Measurements from ENCODE around the gene FIBP. TPM values are rescaled to one million over a fixed set of nuclear protein-coding genes. Genes with fewer than 3 reads are reported as not detected.
A peak's percentile ranks its signal among the peaks of the same experiment; 100 is the strongest.

Gene FIBP
- total RNA-seq, 1 donor from 2014 or later: 77.8 TPM

DNA sequence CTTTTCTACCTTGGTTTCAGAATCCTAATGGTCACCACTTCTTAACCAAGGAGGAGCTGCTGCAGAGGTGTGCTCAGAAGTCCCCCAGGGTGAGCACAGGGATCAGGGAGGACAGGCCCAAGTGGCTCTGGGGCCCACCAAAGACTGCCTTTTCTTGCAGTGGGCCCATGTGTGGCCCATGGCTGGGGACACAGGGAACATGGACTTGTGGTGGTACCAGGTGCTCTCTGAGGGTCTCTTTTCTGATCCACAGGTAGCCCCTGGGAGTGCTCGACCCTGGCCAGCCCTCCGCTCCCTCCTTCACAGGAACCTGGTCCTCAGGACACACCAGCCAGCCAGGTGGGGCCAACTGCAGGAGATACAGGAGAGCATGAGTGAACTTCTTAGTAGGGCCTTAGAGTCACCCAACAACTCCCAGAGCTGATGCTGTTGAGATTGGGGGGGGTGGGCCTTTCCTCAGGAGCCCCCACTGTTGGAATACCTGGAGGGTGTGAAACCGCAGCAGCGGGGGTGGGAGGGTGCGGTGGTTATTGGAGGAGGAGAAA, 26.0 kb downstream of the FIBP start:
- Mint-ChIP-seq H3K27me3 (no peaks in the 10 kb centered on the region), H3K27ac (peak overlapping the region; percentile 42), H3K4me1 (ENCODE audit: low read depth) (peaks cover 16% of the 10 kb centered on the region), H3K4me3 (ENCODE audit: low read depth) (no peak overlapping the region), H3K36me3 (ENCODE audit: insufficient read depth) (peaks cover 10% of the 10 kb centered on the region), H3K9me3 (ENCODE audit: low read depth) (no peaks in the 10 kb centered on the region)
- TF ChIP-seq CTCF (IDR thresholded peaks at IDR 0.05; ENCODE audit: unreplicated experiment): no peak
- no peak for DNase-seq (ENCODE audit: low spot score, unreplicated experiment)

GRCh38 chr11:65861533-65862183, 26.6 kb downstream of the FIBP start:
- H3K27ac Mint-ChIP-seq: no peak overlapping the region
- peaks cover 18% of the 10 kb centered on the region for H3K4me1 Mint-ChIP-seq (ENCODE audit: low read depth)
- peak overlapping the region; percentile 87 for H3K4me3 Mint-ChIP-seq (ENCODE audit: low read depth)
- peaks cover 9% of the 10 kb centered on the region for H3K36me3 Mint-ChIP-seq (ENCODE audit: insufficient read depth)
- no peaks in the 10 kb centered on the region for H3K27me3 Mint-ChIP-seq
- no peaks in the 10 kb centered on the region for H3K9me3 Mint-ChIP-seq (ENCODE audit: low read depth)
- no peak for DNase-seq (ENCODE audit: low spot score, unreplicated experiment)
- TF ChIP-seq CTCF (IDR thresholded peaks at IDR 0.05; ENCODE audit: unreplicated experiment): no peak

- DNase-seq (ENCODE audit: low spot score, unreplicated experiment): no peak
- Mint-ChIP-seq H3K4me3 (ENCODE audit: low read depth) (peak overlapping the region; percentile 87), H3K36me3 (ENCODE audit: insufficient read depth) (peaks cover 15% of the 10 kb centered on the region), H3K27ac (peak overlapping the region; percentile 95), H3K9me3 (ENCODE audit: low read depth) (no peaks in the 10 kb centered on the region), H3K27me3 (no peaks in the 10 kb centered on the region), H3K4me1 (ENCODE audit: low read depth) (peaks cover 23% of the 10 kb centered on the region)
- no peak for TF ChIP-seq CTCF (IDR thresholded peaks at IDR 0.05; ENCODE audit: unreplicated experiment)
These were observed 27.1 kb downstream of the FIBP start for GRCh38 chr11:65861165-65861505.

DNA sequence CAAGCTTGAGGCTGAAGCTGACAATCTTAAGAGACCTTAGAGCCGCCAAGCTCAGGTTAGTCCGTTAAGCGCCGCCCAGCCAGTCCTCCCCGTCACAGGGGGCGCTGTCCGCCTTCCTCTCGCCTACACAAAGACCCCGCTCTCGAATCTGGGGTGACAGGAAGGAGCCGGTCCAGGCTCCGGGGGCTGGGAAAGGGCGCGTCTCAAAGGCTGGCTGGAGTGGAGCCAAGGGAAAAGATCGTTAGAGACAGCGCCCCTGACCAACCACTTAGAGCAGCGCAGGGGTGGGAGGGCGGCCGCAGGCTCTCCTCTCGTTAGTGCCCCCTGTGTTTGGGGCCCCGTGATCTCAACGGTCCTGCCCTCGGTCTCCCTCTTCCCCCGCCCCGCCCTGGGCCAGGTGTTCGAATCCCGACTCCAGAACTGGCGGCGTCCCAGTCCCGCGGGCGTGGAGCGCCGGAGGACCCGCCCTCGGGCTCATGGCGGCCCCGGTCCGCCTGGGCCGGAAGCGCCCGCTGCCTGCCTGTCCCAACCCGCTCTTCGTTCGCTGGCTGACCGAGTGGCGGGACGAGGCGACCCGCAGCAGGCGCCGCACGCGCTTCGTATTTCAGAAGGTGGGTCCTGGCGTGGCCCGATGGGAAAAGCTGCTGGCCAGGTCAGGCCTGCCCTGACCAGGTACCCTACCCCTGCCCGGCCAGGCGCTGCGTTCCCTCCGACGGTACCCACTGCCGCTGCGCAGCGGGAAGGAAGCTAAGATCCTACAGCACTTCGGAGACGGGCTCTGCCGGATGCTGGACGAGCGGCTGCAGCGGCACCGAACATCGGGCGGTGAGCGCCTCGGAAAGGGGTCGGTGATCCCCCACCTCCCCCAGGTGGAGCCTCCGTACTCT, 27.8 kb downstream of the FIBP start, which contains the start of gene MUS81:
Gene MUS81, plus strand, starts transcription at position 156 of the 887 bp plus-strand sequence. Its CDS starts 321 bp downstream, at position 477.
- Mint-ChIP-seq H3K36me3 (ENCODE audit: insufficient read depth) (peaks cover 17% of the 10 kb centered on the region), H3K4me1 (ENCODE audit: low read depth) (peaks cover 27% of the 10 kb centered on the region), H3K27ac (peak within 1 kb of the TSS; percentile 99), H3K9me3 (ENCODE audit: low read depth) (no peaks in the 10 kb centered on the region), H3K4me3 (ENCODE audit: low read depth) (peak within 1 kb of the TSS; percentile 87), H3K27me3 (no peaks in the 10 kb centered on the region)
- peak; percentile 91 for TF ChIP-seq CTCF (IDR thresholded peaks at IDR 0.05; ENCODE audit: unreplicated experiment)
- DNase-seq (ENCODE audit: low spot score, unreplicated experiment): peak; percentile 93

DNA sequence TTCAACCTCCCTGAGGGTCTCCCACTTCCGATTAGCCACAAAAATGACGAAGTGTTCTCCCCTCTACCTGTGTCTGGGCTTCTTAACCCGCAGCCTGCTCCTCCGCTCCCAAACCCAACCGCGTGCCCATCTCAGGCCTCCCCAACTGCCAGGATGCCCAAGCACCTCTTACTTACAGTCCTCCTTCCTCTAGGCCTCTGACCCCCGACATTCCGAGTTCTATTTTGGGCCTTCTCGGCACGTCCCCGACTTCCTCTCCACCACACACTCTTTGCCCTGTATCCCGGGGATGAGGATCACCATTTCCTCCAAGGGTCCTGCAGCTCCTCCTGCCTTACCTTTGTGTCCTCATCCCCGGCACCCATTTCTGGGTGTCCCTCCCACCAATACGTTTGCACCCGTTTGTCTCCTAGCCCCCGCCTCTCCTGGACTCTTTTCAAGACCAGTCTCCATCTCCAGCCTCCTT, 28.4 kb downstream of the FIBP start:
- no peak for TF ChIP-seq CTCF (IDR thresholded peaks at IDR 0.05; ENCODE audit: unreplicated experiment)
- Mint-ChIP-seq H3K27me3 (no peaks in the 10 kb centered on the region), H3K4me1 (ENCODE audit: low read depth) (peaks cover 27% of the 10 kb centered on the region), H3K4me3 (ENCODE audit: low read depth) (peak overlapping the region; percentile 87), H3K36me3 (ENCODE audit: insufficient read depth) (peaks cover 15% of the 10 kb centered on the region), H3K9me3 (ENCODE audit: low read depth) (no peaks in the 10 kb centered on the region), H3K27ac (peak overlapping the region; percentile 99)
- no peak for DNase-seq (ENCODE audit: low spot score, unreplicated experiment)
